ENCODE measurements around the gene ALDH4A1. TPM values are rescaled to one million over a fixed set of nuclear protein-coding genes. Genes with fewer than 3 reads are reported as not detected.
A peak's percentile ranks its signal among the peaks of the same experiment; 100 is the strongest.

ALDH4A1 gene
- total RNA-seq, 4 donors from 2014 or later: 25.0 to 33.0 (median 29.6) TPM

DNA sequence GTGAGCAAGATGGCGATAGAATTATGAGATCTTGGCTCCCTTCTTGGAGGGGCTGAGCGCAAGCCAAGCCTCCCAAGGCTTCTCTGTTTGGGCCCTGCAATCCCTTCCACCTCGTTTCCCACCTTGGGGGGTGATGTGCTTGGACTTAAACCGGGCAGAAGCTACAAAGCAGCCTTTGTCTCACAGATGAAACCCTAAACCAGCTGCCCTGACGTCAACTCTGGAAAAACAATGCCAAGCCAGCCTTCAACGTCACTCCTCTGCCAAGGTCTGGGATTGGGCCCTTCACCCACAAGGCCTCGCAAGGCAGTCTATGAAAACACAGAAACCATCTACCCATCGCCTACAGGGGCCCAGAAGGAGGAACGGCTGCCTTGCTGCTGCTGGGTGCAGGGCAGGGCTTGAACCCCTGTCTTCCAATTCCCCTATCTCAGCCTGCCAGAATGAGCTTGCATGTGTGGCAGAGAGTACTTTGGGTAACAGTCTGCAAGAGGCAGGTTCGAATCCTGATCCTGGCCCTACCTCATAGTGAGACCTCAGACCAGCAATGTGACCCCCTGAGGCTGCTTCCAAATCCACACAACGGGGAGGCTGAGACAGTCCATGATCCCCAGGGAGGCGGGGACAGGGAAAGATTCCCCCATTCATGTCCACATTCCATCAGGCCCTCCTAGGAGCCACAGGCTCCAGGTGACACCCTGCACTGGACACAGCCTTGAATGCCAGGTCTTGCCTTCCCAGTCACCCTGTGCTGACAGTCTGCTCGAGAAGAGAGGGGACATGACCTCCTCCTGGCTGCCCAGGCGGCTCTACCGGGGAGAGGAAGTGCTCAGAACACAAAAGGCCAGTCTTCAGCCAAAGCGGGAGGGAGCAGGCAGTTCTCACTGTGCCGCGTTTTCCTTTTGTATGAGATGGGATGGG, 39.1 kb upstream of the ALDH4A1 start:
- TF ChIP-seq POLR2A (IDR thresholded peaks at IDR 0.05): no peak
- Histone ChIP-seq H3K27ac (peak overlapping the region; percentile 64), H3K4me3 (no peak overlapping the region), H3K9me3 (no peaks in the 10 kb centered on the region), H3K4me1 (peaks cover 92% of the 10 kb centered on the region), H3K27me3 (no peaks in the 10 kb centered on the region), H3K36me3 (no peaks in the 10 kb centered on the region)
- DNase-seq (ENCODE audit: low spot score in 2 of 2): no peak
- WGBS: 43% methylated on average over 15 of the region's 18 CpGs

GRCh38 chr1:18940303-18941020, 38.1 kb upstream of the ALDH4A1 start:
- Histone ChIP-seq H3K9me3 (no peaks in the 10 kb centered on the region), H3K27ac (peak overlapping the region; percentile 55), H3K4me3 (no peak overlapping the region), H3K4me1 (peaks cover 89% of the 10 kb centered on the region), H3K27me3 (no peaks in the 10 kb centered on the region), H3K36me3 (no peaks in the 10 kb centered on the region)
- TF ChIP-seq POLR2A (IDR thresholded peaks at IDR 0.05) (no peak), POLR2AphosphoS5 (IDR thresholded peaks at IDR 0.05) (no peak), EP300 (IDR thresholded peaks at IDR 0.05) (no peak)
- TF ChIP-seq, protein P1, sequence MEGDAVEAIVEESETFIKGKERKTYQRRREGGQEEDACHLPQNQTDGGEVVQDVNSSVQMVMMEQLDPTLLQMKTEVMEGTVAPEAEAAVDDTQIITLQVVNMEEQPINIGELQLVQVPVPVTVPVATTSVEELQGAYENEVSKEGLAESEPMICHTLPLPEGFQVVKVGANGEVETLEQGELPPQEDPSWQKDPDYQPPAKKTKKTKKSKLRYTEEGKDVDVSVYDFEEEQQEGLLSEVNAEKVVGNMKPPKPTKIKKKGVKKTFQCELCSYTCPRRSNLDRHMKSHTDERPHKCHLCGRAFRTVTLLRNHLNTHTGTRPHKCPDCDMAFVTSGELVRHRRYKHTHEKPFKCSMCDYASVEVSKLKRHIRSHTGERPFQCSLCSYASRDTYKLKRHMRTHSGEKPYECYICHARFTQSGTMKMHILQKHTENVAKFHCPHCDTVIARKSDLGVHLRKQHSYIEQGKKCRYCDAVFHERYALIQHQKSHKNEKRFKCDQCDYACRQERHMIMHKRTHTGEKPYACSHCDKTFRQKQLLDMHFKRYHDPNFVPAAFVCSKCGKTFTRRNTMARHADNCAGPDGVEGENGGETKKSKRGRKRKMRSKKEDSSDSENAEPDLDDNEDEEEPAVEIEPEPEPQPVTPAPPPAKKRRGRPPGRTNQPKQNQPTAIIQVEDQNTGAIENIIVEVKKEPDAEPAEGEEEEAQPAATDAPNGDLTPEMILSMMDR (IDR thresholded peaks at IDR 0.05): no peak
- 52% methylated on average over 13 of the region's 13 CpGs for WGBS
- no peak for DNase-seq (ENCODE audit: low spot score in 2 of 2)

- peaks cover 81% of the 10 kb centered on the region for H3K4me1 ChIP-seq
- 64% methylated on average over 6 of the region's 7 CpGs for WGBS
- H3K9me3 ChIP-seq: no peaks in the 10 kb centered on the region
- no peak for DNase-seq (ENCODE audit: low spot score in 2 of 2)
- H3K27ac ChIP-seq: peak overlapping the region; percentile 34
- no peaks in the 10 kb centered on the region for H3K27me3 ChIP-seq
- H3K36me3 ChIP-seq: peaks cover 7% of the 10 kb centered on the region
- no peak overlapping the region for H3K4me3 ChIP-seq
- TF ChIP-seq POLR2A (IDR thresholded peaks at IDR 0.05) (no peak), EP300 (IDR thresholded peaks at IDR 0.05) (no peak), POLR2AphosphoS5 (IDR thresholded peaks at IDR 0.05) (no peak)
- TF ChIP-seq, protein P1 (IDR thresholded peaks at IDR 0.05): no peak
These were observed 37.3 kb upstream of the ALDH4A1 start for GRCh38 chr1:18939398-18940302.

GRCh38 chr1:18938707-18939070, 36.3 kb upstream of the ALDH4A1 start:
- TF ChIP-seq POLR2A (IDR thresholded peaks at IDR 0.05) (no peak), EP300 (IDR thresholded peaks at IDR 0.05) (no peak), POLR2AphosphoS5 (IDR thresholded peaks at IDR 0.05) (no peak)
- TF ChIP-seq, protein P1 (IDR thresholded peaks at IDR 0.05): no peak
- WGBS: 49% methylated on average over 2 of the region's 2 CpGs
- Histone ChIP-seq H3K9me3 (no peaks in the 10 kb centered on the region), H3K36me3 (peaks cover 8% of the 10 kb centered on the region), H3K27ac (peak overlapping the region; percentile 34), H3K4me3 (no peak overlapping the region), H3K4me1 (peaks cover 72% of the 10 kb centered on the region), H3K27me3 (no peaks in the 10 kb centered on the region)
- no peak for DNase-seq (ENCODE audit: low spot score in 2 of 2)

DNA sequence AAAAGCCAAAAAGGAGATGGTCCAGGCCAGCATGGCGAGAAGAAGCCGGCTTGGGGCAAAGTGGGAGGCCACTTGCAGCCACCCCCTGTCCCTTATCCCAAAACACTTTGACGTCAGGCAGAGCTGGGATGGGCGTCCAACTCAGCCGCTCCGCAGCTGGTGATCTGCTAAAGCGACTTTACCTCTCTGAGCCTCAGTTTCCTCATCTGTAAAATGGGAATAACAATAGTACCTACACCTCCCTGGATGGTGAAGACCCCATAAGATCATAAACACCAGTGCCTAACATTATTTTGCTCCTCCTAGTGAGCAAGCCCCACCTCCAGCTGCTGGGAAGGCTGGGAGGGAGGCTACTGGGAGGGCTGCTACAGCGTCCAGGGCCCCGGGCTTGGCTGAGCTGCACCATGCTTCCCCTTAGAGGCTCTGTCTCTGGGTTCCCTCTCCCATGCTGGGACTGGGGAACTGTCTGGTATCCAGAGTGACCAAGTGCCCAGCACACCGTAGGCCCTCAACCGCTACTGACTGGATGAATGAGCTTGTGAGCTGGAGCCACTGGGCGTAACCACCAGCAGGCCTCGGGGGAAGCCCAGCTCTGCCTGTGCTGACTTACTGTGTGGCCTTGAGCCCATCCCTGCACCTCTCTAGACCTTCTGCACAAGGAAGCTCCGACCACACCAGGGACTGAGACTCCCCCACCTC, 35.8 kb upstream of the ALDH4A1 start:
- H3K9me3 ChIP-seq: no peaks in the 10 kb centered on the region
- DNase-seq (ENCODE audit: low spot score in 2 of 2): no peak
- H3K4me1 ChIP-seq: peaks cover 72% of the 10 kb centered on the region
- H3K27ac ChIP-seq: peak overlapping the region; percentile 34
- TF ChIP-seq POLR2A (IDR thresholded peaks at IDR 0.05): no peak
- no peak for TF ChIP-seq POLR2AphosphoS5 (IDR thresholded peaks at IDR 0.05)
- TF ChIP-seq, protein P1 (IDR thresholded peaks at IDR 0.05): no peak
- TF ChIP-seq EP300 (IDR thresholded peaks at IDR 0.05): no peak
- no peak overlapping the region for H3K4me3 ChIP-seq
- H3K36me3 ChIP-seq: peaks cover 8% of the 10 kb centered on the region
- 84% methylated on average over 5 of the region's 14 CpGs for WGBS
- no peaks in the 10 kb centered on the region for H3K27me3 ChIP-seq
